SK-MEL-5 (cell line): ENCODE measurements around the gene NHLRC2. TPM values are rescaled to one million over a fixed set of nuclear protein-coding genes. Genes with fewer than 3 reads are reported as not detected.

Experiments
- DNase-seq: peaks from one replicate; pipeline ENCODE4 v3.0.0-alpha.2; 2016; ENCODE audit warnings: low read depth, low spot score
- in situ Hi-C: cut with HindIII; loops from 2 replicates; pipeline ENCODE4 v1.10.0; 2016; ENCODE audit warnings: low sequenced_read_pairs, high pct_unique_total_duplicates, low pct_unique_long_range_greater_than_20kb
- small RNA-seq, 2 experiments: library from RNA; depleted of rRNA; stranded (forward); fragments of <200 nt; gene quantifications; one replicate each; pipeline ENCODE3, GENCODE V24; 2014
- total RNA-seq: library from RNA; depleted of rRNA; stranded (reverse); fragments of >200 nt; shearing (Covaris generic); gene quantifications from 2 replicates; pipeline ENCODE4 v1.2.3, GENCODE V29; 2014; rRNA removed

NHLRC2 gene
- total RNA-seq, 1 experiment from 2014 or later: 10.4 TPM

GRCh38 chr10:113948048-113948447 is 93.6 kb downstream of the NHLRC2 start:
- in situ Hi-C loops: no loop called here
- DNase-seq: no peak

GRCh38 chr10:113950268-113950667 is 95.8 kb downstream of the NHLRC2 start:
- no peak for DNase-seq
- in situ Hi-C loops: no loop called here

DNA sequence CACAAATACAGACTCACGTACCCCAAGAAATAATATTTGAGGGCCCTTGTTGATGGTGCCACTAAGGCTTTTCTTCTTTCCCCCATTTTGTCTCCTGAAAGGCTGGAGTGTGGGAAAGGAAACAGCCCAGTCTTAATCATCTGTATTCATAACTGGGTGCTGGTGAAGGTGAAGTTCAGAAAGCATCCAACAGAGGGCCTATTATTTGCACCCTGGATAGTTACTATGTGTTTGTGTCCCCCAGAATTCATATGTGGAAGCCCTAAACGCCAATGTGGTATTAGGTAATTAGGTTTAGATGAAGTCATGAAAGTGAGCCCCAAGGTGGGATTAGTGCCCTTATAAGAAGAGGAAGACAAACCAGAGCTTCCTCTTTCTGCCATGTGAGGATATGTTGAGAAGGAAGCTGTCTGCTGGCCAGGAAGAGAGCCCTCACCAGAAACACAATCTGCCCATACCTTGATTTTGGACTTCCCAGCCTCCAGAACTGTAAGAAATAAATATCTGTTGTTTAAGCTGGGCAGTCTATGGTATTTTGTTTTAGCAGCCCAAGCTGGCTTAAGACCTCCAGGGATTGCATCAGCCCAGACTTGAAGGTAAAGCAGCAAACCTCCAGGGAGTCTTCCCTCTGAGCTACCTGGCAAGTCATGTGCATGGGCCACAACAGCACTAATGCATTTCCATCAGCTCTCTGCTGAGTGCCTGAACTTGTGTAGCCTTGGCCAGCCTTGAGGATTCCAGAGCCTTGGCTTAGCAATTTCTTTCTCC is 99.2 kb downstream of the NHLRC2 start:
- in situ Hi-C loops: no loop called here
- DNase-seq: peak; percentile 36

DNA sequence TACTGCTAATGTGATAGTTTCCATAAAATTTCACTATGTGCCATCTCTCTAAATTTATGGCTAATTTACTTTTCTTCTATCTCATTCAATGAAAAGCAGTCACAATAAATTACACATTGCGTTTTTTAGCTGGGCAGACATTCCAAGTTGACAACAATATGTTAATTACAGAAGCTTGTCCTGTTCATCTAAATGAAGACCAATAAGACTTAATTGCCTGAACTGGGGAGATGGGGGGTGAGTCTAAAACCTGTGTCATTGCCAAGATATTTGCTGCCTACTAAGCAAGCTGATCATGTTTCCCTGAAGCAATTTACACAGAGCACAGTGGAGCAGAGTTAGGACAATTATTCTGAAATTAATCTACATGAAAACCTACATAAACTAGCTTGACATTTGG is 99.9 kb downstream of the NHLRC2 start:
- in situ Hi-C loops: no loop called here
- no peak for DNase-seq

- no peak for DNase-seq
- in situ Hi-C loops: no loop called here
Observed at GRCh38 chr10:113957013-113957412, 102.6 kb downstream of the NHLRC2 start.

GRCh38 chr10:113958631-113959382 is 104.3 kb downstream of the NHLRC2 start:
- DNase-seq: no peak
- in situ Hi-C loops: no loop called here

DNA sequence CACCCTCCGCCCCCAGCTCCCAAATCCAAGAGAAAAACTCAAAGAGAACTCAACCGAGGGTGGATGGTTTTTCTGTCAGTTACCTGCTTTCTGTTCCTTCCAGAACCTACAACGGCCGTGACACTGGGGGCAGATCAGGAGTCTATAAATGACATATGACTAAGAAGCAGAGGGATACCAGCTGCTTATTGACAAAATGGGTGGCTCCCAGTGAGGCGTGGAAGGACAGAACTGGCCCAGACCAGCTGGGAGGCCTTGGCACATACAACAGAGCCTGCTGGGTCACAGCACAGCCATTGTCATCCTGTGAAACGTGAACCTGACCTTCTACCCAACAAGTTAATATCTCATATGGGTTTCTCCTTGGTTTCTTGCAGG is 104.9 kb downstream of the NHLRC2 start:
- no peak for DNase-seq
- in situ Hi-C loops: no loop called here

DNA sequence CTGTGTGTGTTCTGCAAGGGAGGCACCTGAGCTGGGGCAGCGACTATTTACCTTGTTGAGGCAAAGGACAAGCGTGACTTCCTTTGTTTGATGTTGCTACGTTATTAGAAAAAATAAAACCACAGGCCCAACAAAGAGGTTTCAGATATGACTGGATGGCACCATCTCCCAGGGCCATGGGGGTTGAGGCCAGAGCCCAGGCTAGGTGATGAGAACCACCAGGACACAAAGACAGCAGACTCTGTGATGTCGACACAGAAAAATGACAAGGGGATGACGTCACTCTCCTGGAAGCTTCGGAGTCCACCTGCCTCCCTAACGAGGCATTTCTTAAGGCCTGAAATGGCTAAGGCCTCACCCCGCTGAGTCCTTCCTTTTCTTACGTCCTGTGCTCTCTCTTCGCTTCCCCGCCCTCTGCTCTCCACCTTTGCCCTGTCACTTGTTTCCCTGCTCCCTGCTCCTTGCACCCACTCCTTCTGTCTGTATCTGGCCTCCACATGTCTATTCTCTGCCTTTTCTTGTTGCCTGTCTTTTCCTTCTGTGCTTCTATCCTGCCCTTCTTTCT is 106.2 kb downstream of the NHLRC2 start:
- in situ Hi-C loops: no loop called here
- no peak for DNase-seq

DNA sequence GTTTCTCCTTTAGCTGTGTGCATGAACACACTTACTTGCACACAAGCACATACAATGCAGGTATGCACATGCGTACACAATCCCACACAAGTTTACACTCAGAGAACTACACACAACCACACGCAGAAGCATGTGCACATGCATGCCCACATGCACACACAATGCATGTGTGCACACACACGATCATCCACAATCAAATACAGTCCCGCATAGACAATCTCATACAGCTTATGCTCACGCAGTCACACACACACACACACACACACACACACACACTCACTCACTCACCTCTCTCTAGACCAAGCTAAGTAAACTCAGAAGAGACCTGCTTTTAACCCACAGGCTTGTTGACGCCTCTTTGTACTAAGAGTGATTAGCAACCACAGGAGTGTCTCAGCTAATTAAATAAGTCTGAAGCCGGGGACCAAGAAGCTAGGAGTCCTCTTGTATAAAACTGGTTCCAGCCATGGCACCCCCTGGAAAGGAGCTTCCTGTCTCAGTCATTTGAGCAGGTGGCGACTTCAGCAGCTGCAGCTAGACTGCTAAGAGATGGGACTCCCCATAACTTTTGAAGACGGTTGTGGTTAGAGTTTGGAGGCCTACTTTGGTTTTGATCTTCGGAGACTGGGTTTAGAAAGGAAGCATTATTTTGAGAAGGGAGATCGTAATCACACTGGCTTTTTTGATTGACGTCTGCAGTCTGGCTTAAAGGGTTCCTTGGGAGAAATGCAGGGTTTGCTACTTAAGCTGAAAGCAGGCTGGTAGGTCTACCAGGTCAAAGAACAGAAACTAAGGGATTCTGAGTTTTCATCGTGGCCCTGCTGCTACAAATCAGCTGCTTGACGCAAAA is 106.9 kb downstream of the NHLRC2 start:
- in situ Hi-C loops: no loop called here

GRCh38 chr10:113965077-113965476 is 110.6 kb downstream of the NHLRC2 start:
- in situ Hi-C loops: no loop called here
- DNase-seq: no peak

More for the DNA sequence above, 106.9 kb downstream of the NHLRC2 start:
- DNase-seq: no peak

DNA sequence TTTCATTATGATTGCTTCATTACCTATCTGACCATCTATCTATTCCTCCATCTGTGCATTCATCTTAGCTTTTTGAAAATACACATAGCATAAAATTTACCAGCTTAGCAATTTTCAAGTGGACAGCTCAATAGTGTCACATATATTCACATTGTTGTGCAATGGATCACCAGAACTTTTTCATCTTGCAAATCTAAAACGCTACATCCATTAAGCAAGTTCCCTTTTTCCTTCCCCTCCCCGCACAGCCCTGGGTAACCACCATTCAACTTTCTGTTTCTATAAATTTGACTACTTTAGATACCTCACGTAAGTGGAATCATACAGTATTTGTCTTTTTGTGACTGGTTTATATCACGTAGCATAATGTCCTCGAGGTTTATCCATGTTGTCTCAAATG is 111.2 kb downstream of the NHLRC2 start:
- in situ Hi-C loops: no loop called here
- DNase-seq: no peak

Small RNAs within 50 kb of the gene (small RNA-seq; reads per million reads assigned to genes)
- 0 reads per million in 2 experiments for gene RF00560

Other genes with a start within 250 kb of the NHLRC2 start
- 0.13 TPM in 1 of 2 replicates, not detected in the other for gene NRAP, start 190.6 kb upstream of the NHLRC2 start, total RNA-seq
- 15.0 and 18.8 TPM in 2 replicates for gene CASP7, start 174.7 kb upstream of the NHLRC2 start, total RNA-seq
- gene PLEKHS1, start 103.0 kb upstream of the NHLRC2 start, total RNA-seq: not detected in 2 replicates
- 9.2 and 10.0 TPM in 2 replicates for gene DCLRE1A, start 579 bp upstream of the NHLRC2 start, total RNA-seq
- 2.9 and 3.3 TPM in 2 replicates for gene ADRB1, start 189.2 kb downstream of the NHLRC2 start, total RNA-seq